H1 (cell line): Measurements from ENCODE around the gene SLC35A2. TPM values are rescaled to one million over a fixed set of nuclear protein-coding genes. Genes with fewer than 3 reads are reported as not detected.

Experiments used
- ASH2L ChIP-seq: fragments of 200-600, 300-600 bp; sonication (generic); IDR thresholded peaks from one replicate; pipeline ENCODE4 v1.7.1; 2017; ENCODE audit warnings: low read length
- EGR1 ChIP-seq: IDR thresholded peaks from 2 replicates; pipeline ENCODE4 v1.6.1; 2011; ENCODE audit warnings: low read depth, low read length, borderline replicate concordance
- NANOG ChIP-seq: IDR thresholded peaks from 2 replicates; pipeline ENCODE4 v1.6.1; 2011; ENCODE audit warnings: low read length, low read depth, mild to moderate bottlenecking, inconsistent platforms; ENCODE audit not compliant: insufficient read depth, poor library complexity, severe bottlenecking
- POU5F1 ChIP-seq: IDR thresholded peaks from 2 replicates; pipeline ENCODE4 v1.6.1; 2011; ENCODE audit warnings: low read depth, mild to moderate bottlenecking, low read length, moderate library complexity
- RFX5 ChIP-seq: IDR thresholded peaks from 2 replicates; pipeline ENCODE4 v1.6.1; 2011; ENCODE audit warnings: low read depth, low read length, improper control_type of control experiment, borderline replicate concordance
- SIN3A ChIP-seq, 2 experiments: IDR thresholded peaks in 1 of 2; conservative IDR thresholded peaks in 1 of 2; 2 replicates each; pipeline ENCODE4 v1.6.1; 2011 to 2012; ENCODE audit warnings: low read length in 2 of 2, improper control_type of control experiment in 1 of 2, low read depth in 1 of 2, mild to moderate bottlenecking in 1 of 2
- SP1 ChIP-seq: IDR thresholded peaks from 2 replicates; pipeline ENCODE4 v1.6.1; 2011; ENCODE audit warnings: low read depth, low read length
- SUZ12 ChIP-seq: fragments of 200-600 bp; sonication (generic); IDR thresholded peaks from 2 replicates; pipeline ENCODE4 v1.6.1; 2012; ENCODE audit warnings: mild to moderate bottlenecking, inconsistent platforms, low read length, moderate library complexity, mixed read lengths
- TBP ChIP-seq: IDR thresholded peaks from 2 replicates; pipeline ENCODE4 v1.6.1; 2011; ENCODE audit warnings: low read depth, low read length, improper control_type of control experiment
- polyA plus RNA-seq, 7 experiments: library from polyadenylated mRNA; depleted of rRNA in 3 of 7; stranded (reverse) in 5 of 7; unstranded in 2 of 7; fragments of >200 nt in 5 of 7; fragments of 200-250 nt in 2 of 7; gene quantifications; 1 replicate in 5 of 7; 2 replicates in 1 of 7; 4 replicates in 1 of 7; pipeline versions ENCODE4 v1.2.1 to v1.2.3, GENCODE V29; 2011 to 2013; ENCODE audit warnings: missing spikeins in 2 of 7, mixed read lengths in 2 of 7
- total RNA-seq: library from RNA; stranded (reverse); fragmentation: NEBNext Ultra II Directional; extraction: Animal tissue kit (Norgen Biotek cat#: 25700); gene quantifications from 2 replicates; pipeline ENCODE4 v1.2.1, GENCODE V29; 2021

Gene SLC35A2
- total and polyA plus RNA-seq, 2 of the 8 experiments (the other 6 are each of a cell fraction or from before 2014, with no cell fraction given) = 21.4 to 48.3 TPM

- TF ChIP-seq POU5F1 (no peak), NANOG (peak; percentile 70), SIN3A (conservative IDR thresholded peaks at IDR 0.05 in 1 of 2, IDR thresholded peaks at IDR 0.05 in 1 of 2; ENCODE audit: low read depth in 1 of 2, low read length in 2 of 2) (0 out of 4 replicates have a peak, but pooled peaks of 1 of the 2 experiments have one; percentile 31), EGR1 (no peak), TBP (no peak), SUZ12 (no peak), SP1 (peak; percentile 64; the same call in 1 of the 2 replicates), RFX5 (no peak), ASH2L (no peak)
Observed at GRCh38 chrX:48927736-48928382, 16.4 kb upstream of the SLC35A2 start (continued).
